ENCODE measurements around the gene ALKBH3. TPM values are rescaled to one million over a fixed set of nuclear protein-coding genes. Genes with fewer than 3 reads are reported as not detected.

Gene ALKBH3
- total RNA-seq, 2 donors from 2014 or later: 9.3 to 13.9 TPM

DNA sequence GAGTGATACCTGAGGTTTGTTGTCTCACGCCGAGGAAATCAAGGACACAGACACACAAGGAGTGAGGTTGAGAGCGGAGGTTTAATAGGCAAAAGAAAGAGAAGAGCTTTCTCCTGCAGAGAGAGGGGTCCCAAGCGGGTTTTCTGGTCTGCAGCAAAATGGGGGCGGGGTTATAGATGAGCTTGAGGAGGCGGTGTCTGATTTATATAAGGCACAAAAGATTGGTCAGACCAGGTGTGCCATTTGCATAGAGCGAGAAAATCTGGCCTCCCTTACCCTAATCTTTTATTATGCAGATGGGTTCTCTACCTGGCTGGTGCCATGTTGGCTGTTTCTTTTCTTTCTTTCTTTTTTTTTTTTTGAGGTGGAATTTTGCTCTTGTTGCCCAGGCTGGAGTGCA, 73.6 kb downstream of the ALKBH3 start:
- Mint-ChIP-seq H3K27ac (no peak overlapping the region), H3K4me1 (peaks cover 13% of the 10 kb centered on the region), H3K36me3 (ENCODE audit: low read depth) (no peaks in the 10 kb centered on the region), H3K9me3 (peaks cover 21% of the 10 kb centered on the region), H3K4me3 (no peak overlapping the region), H3K27me3 (ENCODE audit: insufficient read depth) (peaks cover 4% of the 10 kb centered on the region)
- 88 to 97% methylated on average over 6 to 7 of the region's 7 CpGs for WGBS, 2 experiments (ENCODE audit: insufficient coverage in 1 of 2, insufficient read length in 1 of 2)
- Histone ChIP-seq H3K4me1 (ENCODE audit: control insufficient read depth, insufficient read depth, low read length) (no peaks in the 10 kb centered on the region), H3K27me3 (ENCODE audit: control insufficient read depth, insufficient read depth, low read length, poor library complexity, severe bottlenecking) (no peaks in the 10 kb centered on the region), H3K27ac (ENCODE audit: low read depth, low read length) (no peak overlapping the region), H3K36me3 (ENCODE audit: control insufficient read depth, insufficient read depth, low read length) (no peaks in the 10 kb centered on the region), H3K9me3 (ENCODE audit: control insufficient read depth, low read length) (peaks cover 27% of the 10 kb centered on the region), H3K9ac (ENCODE audit: extremely low read depth, low read length, poor library complexity, severe bottlenecking) (no peak overlapping the region), H3K4me3 (ENCODE audit: low read length) (no peak overlapping the region)
- peak; percentile 55 for DNase-seq
- TF ChIP-seq, protein P1, sequence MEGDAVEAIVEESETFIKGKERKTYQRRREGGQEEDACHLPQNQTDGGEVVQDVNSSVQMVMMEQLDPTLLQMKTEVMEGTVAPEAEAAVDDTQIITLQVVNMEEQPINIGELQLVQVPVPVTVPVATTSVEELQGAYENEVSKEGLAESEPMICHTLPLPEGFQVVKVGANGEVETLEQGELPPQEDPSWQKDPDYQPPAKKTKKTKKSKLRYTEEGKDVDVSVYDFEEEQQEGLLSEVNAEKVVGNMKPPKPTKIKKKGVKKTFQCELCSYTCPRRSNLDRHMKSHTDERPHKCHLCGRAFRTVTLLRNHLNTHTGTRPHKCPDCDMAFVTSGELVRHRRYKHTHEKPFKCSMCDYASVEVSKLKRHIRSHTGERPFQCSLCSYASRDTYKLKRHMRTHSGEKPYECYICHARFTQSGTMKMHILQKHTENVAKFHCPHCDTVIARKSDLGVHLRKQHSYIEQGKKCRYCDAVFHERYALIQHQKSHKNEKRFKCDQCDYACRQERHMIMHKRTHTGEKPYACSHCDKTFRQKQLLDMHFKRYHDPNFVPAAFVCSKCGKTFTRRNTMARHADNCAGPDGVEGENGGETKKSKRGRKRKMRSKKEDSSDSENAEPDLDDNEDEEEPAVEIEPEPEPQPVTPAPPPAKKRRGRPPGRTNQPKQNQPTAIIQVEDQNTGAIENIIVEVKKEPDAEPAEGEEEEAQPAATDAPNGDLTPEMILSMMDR (conservative IDR thresholded peaks at IDR 0.05): no peak

DNA sequence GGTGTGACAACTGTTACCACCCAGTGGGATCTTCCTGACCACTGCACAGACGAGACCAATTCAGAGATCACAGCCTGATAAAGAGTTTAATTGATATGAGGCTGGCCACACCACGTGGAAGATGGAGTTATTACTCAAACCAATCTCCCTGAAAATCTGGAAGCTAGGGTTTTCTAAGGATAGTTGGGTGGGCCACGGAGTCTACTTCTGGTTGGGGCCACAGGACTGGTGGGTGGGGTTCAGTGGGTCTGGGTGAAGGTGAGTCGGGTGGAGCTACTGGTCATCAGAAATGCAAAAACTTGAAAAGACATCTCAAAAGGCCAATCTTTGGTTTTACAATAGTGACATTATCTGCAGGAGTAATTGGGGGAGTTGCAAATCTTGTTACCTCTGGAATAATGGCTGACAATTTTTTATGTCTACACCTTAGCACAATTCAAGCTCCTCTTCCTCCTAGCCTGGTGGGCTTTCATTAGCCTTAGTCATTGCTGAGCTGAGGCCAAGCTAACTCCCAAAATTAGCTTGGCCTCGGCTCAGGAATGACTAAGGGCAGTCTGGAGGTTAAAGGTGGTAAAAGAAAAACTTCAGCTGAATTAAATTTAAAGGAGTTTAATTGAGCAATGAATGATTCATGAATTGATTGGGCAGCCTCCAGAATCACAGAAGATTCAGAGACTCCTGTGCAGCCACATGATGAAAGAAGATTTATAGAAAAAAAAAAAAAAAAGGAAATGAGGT, 74.9 kb downstream of the ALKBH3 start:
- no peak overlapping the region for H3K27ac Mint-ChIP-seq
- WGBS, 2 experiments (ENCODE audit: insufficient coverage in 1 of 2, insufficient read length in 1 of 2): 89 to 92% methylated on average over 4 to 5 of the region's 5 CpGs
- Histone ChIP-seq H3K9ac (ENCODE audit: extremely low read depth, low read length, poor library complexity, severe bottlenecking) (no peak overlapping the region), H3K27me3 (ENCODE audit: control insufficient read depth, insufficient read depth, low read length, poor library complexity, severe bottlenecking) (no peaks in the 10 kb centered on the region), H3K4me3 (ENCODE audit: low read length) (no peak overlapping the region), H3K36me3 (ENCODE audit: control insufficient read depth, insufficient read depth, low read length) (no peaks in the 10 kb centered on the region), H3K9me3 (ENCODE audit: control insufficient read depth, low read length) (peaks cover 27% of the 10 kb centered on the region), H3K4me1 (ENCODE audit: control insufficient read depth, insufficient read depth, low read length) (no peaks in the 10 kb centered on the region), H3K27ac (ENCODE audit: low read depth, low read length) (no peak overlapping the region)
- peaks cover 21% of the 10 kb centered on the region for H3K9me3 Mint-ChIP-seq
- no peak for DNase-seq
- no peaks in the 10 kb centered on the region for H3K36me3 Mint-ChIP-seq (ENCODE audit: low read depth)
- H3K27me3 Mint-ChIP-seq (ENCODE audit: insufficient read depth): peaks cover 1% of the 10 kb centered on the region
- TF ChIP-seq, protein P1 (conservative IDR thresholded peaks at IDR 0.05): no peak
- peaks cover 10% of the 10 kb centered on the region for H3K4me1 Mint-ChIP-seq
- H3K4me3 Mint-ChIP-seq: no peak overlapping the region

GRCh38 chr11:43957571-43957970, 76.9 kb downstream of the ALKBH3 start:
- Mint-ChIP-seq H3K27ac (no peak overlapping the region), H3K36me3 (ENCODE audit: low read depth) (no peaks in the 10 kb centered on the region), H3K27me3 (ENCODE audit: insufficient read depth) (peaks cover 1% of the 10 kb centered on the region), H3K4me1 (peaks cover 16% of the 10 kb centered on the region), H3K4me3 (no peak overlapping the region), H3K9me3 (peaks cover 14% of the 10 kb centered on the region)
- 91 to 100% methylated on average over 3 to 4 of the region's 4 CpGs for WGBS, 2 experiments (ENCODE audit: insufficient coverage in 1 of 2, insufficient read length in 1 of 2)
- Histone ChIP-seq H3K4me1 (ENCODE audit: control insufficient read depth, insufficient read depth, low read length) (no peaks in the 10 kb centered on the region), H3K36me3 (ENCODE audit: control insufficient read depth, insufficient read depth, low read length) (no peaks in the 10 kb centered on the region), H3K27me3 (ENCODE audit: control insufficient read depth, insufficient read depth, low read length, poor library complexity, severe bottlenecking) (no peaks in the 10 kb centered on the region), H3K4me3 (ENCODE audit: low read length) (no peak overlapping the region), H3K9me3 (ENCODE audit: control insufficient read depth, low read length) (peaks cover 21% of the 10 kb centered on the region), H3K27ac (ENCODE audit: low read depth, low read length) (no peak overlapping the region), H3K9ac (ENCODE audit: extremely low read depth, low read length, poor library complexity, severe bottlenecking) (no peak overlapping the region)
- no peak for DNase-seq
- TF ChIP-seq, protein P1 (conservative IDR thresholded peaks at IDR 0.05): no peak

All from endodermal cell (in vitro differentiated cells).